Tibial nerve (tissue), 4 donors: Measurements from ENCODE around the gene AKAP6. TPM values are rescaled to one million over a fixed set of nuclear protein-coding genes. Genes with fewer than 3 reads are reported as not detected.
A peak's percentile ranks its signal among the peaks of the same experiment; 100 is the strongest.

Experiments used
- DNase-seq, 2 donors: peaks; one replicate each; pipeline ENCODE4 v3.0.0-alpha.2; 2019; ENCODE audit warnings: low spot score in 2 of 2
- H3K27ac ChIP-seq, 4 donors: fragments of 200-600 bp; sonication (generic) in 3 of 4; one replicate each; pipeline ENCODE4 v1.5.1; 2017 to 2019; ENCODE audit warnings: mild to moderate bottlenecking in 1 of 4
- H3K27me3 ChIP-seq, 2 donors: fragments of 200-600 bp; sonication (generic) in 1 of 2; one replicate each; pipeline versions ENCODE4 v1.5.1 to v1.6.0; 2017 to 2019
- H3K36me3 ChIP-seq, 3 donors: fragments of 200-600 bp; sonication (generic); one replicate each; pipeline ENCODE4 v1.5.1; 2018 to 2019
- H3K4me1 ChIP-seq, 4 donors: fragments of 200-600 bp; sonication (generic) in 3 of 4; one replicate each; pipeline ENCODE4 v1.5.1; 2017 to 2019
- H3K4me3 ChIP-seq, 4 donors: fragments of 200-600 bp; sonication (generic) in 3 of 4; one replicate each; pipeline ENCODE4 v1.5.1; 2017 to 2019; ENCODE audit warnings: mild to moderate bottlenecking in 1 of 4, moderate library complexity in 1 of 4
- H3K9me3 ChIP-seq, 4 donors: fragments of 200-600 bp; sonication (generic) in 3 of 4; one replicate each; pipeline ENCODE4 v1.5.1; 2017 to 2019
- EP300 ChIP-seq, 2 donors: sonication (generic); formaldehyde crosslinking; IDR thresholded peaks; one replicate each; pipeline ENCODE4 v1.6.1; 2017; ENCODE audit warnings: antibody characterized with exemption in 2 of 2, mild to moderate bottlenecking in 1 of 2
- POLR2A ChIP-seq, 2 donors: fragments of 450-650 bp; IDR thresholded peaks; one replicate each; pipeline ENCODE4 v1.6.1; 2017; ENCODE audit warnings: antibody characterized with exemption in 2 of 2, mild to moderate bottlenecking in 2 of 2, moderate library complexity in 2 of 2
- WGBS, 2 donors: methylation state at CpG; one replicate each; pipeline ENCODE4 v1.1.5; 2018; 5-methylcytosine and 5-hydroxymethylcytosine counted together
- total RNA-seq, 4 donors: library from RNA; depleted of rRNA; stranded (reverse); fragments of >200 nt; gene quantifications; one replicate each; pipeline ENCODE4 v1.1.0, GENCODE V29; 2016
- TF ChIP-seq, protein P1 (sequence below), 5 experiments: fragments of 200-600 bp in 3 of 5; fragments of 450-650 bp in 2 of 5; sonication (generic) in 3 of 5; IDR thresholded peaks; one replicate each; pipeline ENCODE4 v1.5.1; 2016 to 2019; ENCODE audit warnings: antibody characterized with exemption in 5 of 5, mild to moderate bottlenecking in 3 of 5, moderate library complexity in 2 of 5

AKAP6 gene
- total RNA-seq, 4 donors from 2014 or later = 2.1 to 10.7 (median 5.2) TPM

DNA sequence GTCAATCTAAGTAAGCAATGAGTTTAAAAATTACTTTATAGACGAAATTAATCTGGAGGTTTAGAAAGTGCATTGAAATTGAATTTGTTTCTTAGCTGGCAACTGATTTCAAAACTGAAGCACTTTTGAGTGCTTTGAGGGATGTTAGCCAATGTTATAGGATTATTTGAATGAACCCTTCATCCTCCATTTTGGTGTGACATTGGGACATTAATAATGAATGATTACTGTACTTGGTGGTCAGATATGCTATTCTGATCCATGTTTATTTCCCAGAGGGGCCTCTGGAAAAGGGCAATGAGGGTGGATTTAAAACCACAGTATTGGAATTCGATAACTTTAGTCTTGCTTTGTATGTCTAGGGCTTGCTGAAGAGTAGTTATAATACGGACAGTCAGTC, 183.2 kb downstream of the AKAP6 start:
- no peaks in the 10 kb centered on the region for H3K27me3 ChIP-seq
- no peaks in the 10 kb centered on the region for H3K9me3 ChIP-seq
- H3K4me1 ChIP-seq = peaks cover 0 to 40% (median 2%) of the 10 kb centered on the region in 4 donors
- peak overlapping the region in 2 of 4 donors; percentile 12 to 53 for H3K27ac ChIP-seq
- H3K4me3 ChIP-seq = no peak overlapping the region
- H3K36me3 ChIP-seq = no peaks in the 10 kb centered on the region
- TF ChIP-seq POLR2A (IDR thresholded peaks at IDR 0.05) (no peak), EP300 (IDR thresholded peaks at IDR 0.05) (no peak)
- TF ChIP-seq, protein P1, sequence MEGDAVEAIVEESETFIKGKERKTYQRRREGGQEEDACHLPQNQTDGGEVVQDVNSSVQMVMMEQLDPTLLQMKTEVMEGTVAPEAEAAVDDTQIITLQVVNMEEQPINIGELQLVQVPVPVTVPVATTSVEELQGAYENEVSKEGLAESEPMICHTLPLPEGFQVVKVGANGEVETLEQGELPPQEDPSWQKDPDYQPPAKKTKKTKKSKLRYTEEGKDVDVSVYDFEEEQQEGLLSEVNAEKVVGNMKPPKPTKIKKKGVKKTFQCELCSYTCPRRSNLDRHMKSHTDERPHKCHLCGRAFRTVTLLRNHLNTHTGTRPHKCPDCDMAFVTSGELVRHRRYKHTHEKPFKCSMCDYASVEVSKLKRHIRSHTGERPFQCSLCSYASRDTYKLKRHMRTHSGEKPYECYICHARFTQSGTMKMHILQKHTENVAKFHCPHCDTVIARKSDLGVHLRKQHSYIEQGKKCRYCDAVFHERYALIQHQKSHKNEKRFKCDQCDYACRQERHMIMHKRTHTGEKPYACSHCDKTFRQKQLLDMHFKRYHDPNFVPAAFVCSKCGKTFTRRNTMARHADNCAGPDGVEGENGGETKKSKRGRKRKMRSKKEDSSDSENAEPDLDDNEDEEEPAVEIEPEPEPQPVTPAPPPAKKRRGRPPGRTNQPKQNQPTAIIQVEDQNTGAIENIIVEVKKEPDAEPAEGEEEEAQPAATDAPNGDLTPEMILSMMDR (IDR thresholded peaks at IDR 0.05) = no peak
- 62 to 63% methylated on average over 3 of the region's 3 CpGs for WGBS, 2 donors
- DNase-seq = no peak

DNA sequence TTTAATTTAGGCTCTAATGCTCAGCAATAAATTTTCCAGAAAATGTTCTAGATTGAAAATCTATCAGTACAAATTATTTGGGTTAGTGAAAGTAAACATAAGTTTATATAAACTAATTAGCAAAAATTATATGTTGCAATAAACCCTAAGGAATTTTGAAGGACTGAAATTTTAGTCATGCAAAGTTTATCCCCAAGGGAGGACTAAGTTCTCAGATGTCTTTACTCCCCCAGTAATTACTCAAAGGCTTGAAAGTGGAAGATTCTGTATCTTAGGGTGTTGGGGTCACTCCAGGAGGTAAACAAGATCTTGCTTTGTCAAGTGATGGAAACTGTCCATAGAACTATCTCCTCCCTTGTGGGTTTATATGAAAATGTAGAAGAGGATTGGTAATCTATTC, 183.7 kb downstream of the AKAP6 start:
- no peaks in the 10 kb centered on the region for H3K36me3 ChIP-seq
- DNase-seq = no peak
- peaks cover 0 to 40% (median 2%) of the 10 kb centered on the region in 4 donors for H3K4me1 ChIP-seq
- H3K27ac ChIP-seq = peak overlapping the region in 1 of 4 donors; percentile 1
- H3K4me3 ChIP-seq = no peak overlapping the region
- no peaks in the 10 kb centered on the region for H3K27me3 ChIP-seq
- H3K9me3 ChIP-seq = no peaks in the 10 kb centered on the region
- TF ChIP-seq POLR2A (IDR thresholded peaks at IDR 0.05) (no peak), EP300 (IDR thresholded peaks at IDR 0.05) (no peak)
- TF ChIP-seq, protein P1 (IDR thresholded peaks at IDR 0.05) = no peak

DNA sequence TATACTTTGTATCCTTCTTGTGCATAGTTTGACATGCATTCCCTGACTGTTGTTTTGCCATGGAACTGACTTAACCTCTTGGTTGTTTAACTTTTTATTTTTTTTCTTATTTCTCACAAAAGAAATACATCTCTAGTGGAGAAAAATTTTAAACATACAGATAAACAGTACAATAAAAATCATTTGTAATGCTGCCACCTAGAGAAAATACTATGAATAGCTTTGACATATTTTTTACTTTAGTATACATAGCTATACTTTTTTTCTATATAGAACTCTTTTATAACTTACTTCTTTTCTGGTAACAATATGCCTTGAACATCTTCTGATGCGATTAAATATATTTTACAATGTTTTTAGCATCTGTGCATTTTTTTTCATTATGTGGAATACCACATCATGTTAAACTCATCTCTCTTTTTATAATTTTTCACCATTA, 184.5 kb downstream of the AKAP6 start:
- no peaks in the 10 kb centered on the region for H3K9me3 ChIP-seq
- WGBS, 2 donors = 40 to 43% methylated on average over 1 of the region's 1 CpG
- DNase-seq = no peak
- no peaks in the 10 kb centered on the region for H3K27me3 ChIP-seq
- H3K4me3 ChIP-seq = no peak overlapping the region
- H3K4me1 ChIP-seq = peaks cover 0 to 40% (median 2%) of the 10 kb centered on the region in 4 donors
- H3K36me3 ChIP-seq = no peaks in the 10 kb centered on the region
- TF ChIP-seq EP300 (IDR thresholded peaks at IDR 0.05) = no peak
- TF ChIP-seq, protein P1 (IDR thresholded peaks at IDR 0.05) = peak; percentile 29 to 53 (median 44)
- peak overlapping the region in 1 of 4 donors; percentile 1 for H3K27ac ChIP-seq

DNA sequence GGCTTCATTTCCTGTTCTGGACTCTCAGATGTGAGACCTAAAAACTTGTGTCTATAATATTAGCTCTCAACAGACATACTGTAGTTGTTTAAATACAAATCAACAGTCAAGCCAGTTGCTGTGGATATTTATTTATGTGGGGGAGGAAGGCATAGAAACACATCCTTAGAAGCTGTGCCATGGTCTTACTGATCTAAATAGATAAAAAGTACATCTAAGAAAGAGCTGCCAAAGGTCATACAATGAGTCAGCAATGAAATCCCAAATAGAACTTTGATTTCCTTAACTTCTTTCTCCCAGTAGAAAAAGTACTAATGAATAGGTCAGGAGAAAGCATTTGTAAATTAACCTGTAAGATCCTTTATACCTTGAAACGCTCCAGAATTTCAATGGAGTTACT, 185.1 kb downstream of the AKAP6 start:
- 35 to 68% methylated on average over 1 of the region's 1 CpG for WGBS, 2 donors
- Histone ChIP-seq H3K36me3 (no peaks in the 10 kb centered on the region), H3K27ac (no peak overlapping the region), H3K9me3 (no peaks in the 10 kb centered on the region), H3K4me1 (peaks cover 0 to 35% (median 2%) of the 10 kb centered on the region in 4 donors), H3K4me3 (no peak overlapping the region), H3K27me3 (no peaks in the 10 kb centered on the region)
- no peak for DNase-seq
- TF ChIP-seq, protein P1 (IDR thresholded peaks at IDR 0.05) = no peak
- TF ChIP-seq POLR2A (IDR thresholded peaks at IDR 0.05) (no peak), EP300 (IDR thresholded peaks at IDR 0.05) (no peak)

- Histone ChIP-seq H3K36me3 (no peaks in the 10 kb centered on the region), H3K27ac (no peak overlapping the region), H3K9me3 (no peaks in the 10 kb centered on the region), H3K4me1 (peaks cover 0 to 30% (median 2%) of the 10 kb centered on the region in 4 donors), H3K4me3 (no peak overlapping the region), H3K27me3 (no peaks in the 10 kb centered on the region)
- TF ChIP-seq POLR2A (IDR thresholded peaks at IDR 0.05) (no peak), EP300 (IDR thresholded peaks at IDR 0.05) (no peak)
- TF ChIP-seq, protein P1 (IDR thresholded peaks at IDR 0.05) = no peak
- no peak for DNase-seq
Measured at GRCh38 chr14:32514681-32515080, 185.6 kb downstream of the AKAP6 start.
